Measurements from ENCODE around the gene SLBP. TPM values are rescaled to one million over a fixed set of nuclear protein-coding genes. Genes with fewer than 3 reads are reported as not detected.

The SLBP gene
- total RNA-seq, 1 experiment from 2014 or later = 98.3 TPM

GRCh38 chr4:1715002-1715758 lies 3.1 kb upstream of the SLBP start:
- Histone ChIP-seq H3K9ac (ENCODE audit: low read length) (no peak overlapping the region), H3K4me1 (ENCODE audit: insufficient read depth, low read length) (peaks cover 26% of the 10 kb centered on the region), H4K20me1 (ENCODE audit: low read length) (peaks cover 9% of the 10 kb centered on the region; the same call in 1 of the 2 replicates), H3K4me3 (ENCODE audit: low read length) (peak overlapping the region; percentile 96; the same call in 1 of the 2 replicates), H3K27ac (ENCODE audit: low read length) (no peak overlapping the region), H2AFZ (ENCODE audit: low read length) (no peak overlapping the region), H3K4me2 (ENCODE audit: low read length) (peak overlapping the region; percentile 86; the same call in 1 of the 2 replicates), H3F3A (ENCODE audit: low read length, unreplicated experiment) (no peaks in the 10 kb centered on the region), H3K9me2 (replicated peaks; ENCODE audit: low read length) (no peaks in the 10 kb centered on the region), H3K36me3 (ENCODE audit: low read depth, low read length) (peaks cover 3% of the 10 kb centered on the region; the same call in 1 of the 2 replicates), H3K79me2 (ENCODE audit: low read length) (peaks cover 89% of the 10 kb centered on the region), H3K9me3 (ENCODE audit: low read length) (no peaks in the 10 kb centered on the region), H3K27me3 (ENCODE audit: low read length) (no peaks in the 10 kb centered on the region)
- TF ChIP-seq EZH2 (IDR thresholded peaks at IDR 0.05; ENCODE audit: low read length, unreplicated experiment) (no peak), EZH2phosphoT487 (IDR thresholded peaks at IDR 0.05; ENCODE audit: borderline replicate concordance, low read length) (no peak)
- no peak for DNase-seq
- ATAC-seq = no peak
- POLR2A ChIA-PET (ENCODE audit: unreplicated experiment) = interaction anchor here (0.7 kb wide), 1 partner anchor 19 kb away, joined by 7 read pairs; no protein-coding TSS in a partner anchor
- no TSS peak for BruUV-seq (replicated peaks)
- intact Hi-C loops (cut with micrococcal nuclease) = no loop called here
- CTCF ChIA-PET = no interaction called here

DNA sequence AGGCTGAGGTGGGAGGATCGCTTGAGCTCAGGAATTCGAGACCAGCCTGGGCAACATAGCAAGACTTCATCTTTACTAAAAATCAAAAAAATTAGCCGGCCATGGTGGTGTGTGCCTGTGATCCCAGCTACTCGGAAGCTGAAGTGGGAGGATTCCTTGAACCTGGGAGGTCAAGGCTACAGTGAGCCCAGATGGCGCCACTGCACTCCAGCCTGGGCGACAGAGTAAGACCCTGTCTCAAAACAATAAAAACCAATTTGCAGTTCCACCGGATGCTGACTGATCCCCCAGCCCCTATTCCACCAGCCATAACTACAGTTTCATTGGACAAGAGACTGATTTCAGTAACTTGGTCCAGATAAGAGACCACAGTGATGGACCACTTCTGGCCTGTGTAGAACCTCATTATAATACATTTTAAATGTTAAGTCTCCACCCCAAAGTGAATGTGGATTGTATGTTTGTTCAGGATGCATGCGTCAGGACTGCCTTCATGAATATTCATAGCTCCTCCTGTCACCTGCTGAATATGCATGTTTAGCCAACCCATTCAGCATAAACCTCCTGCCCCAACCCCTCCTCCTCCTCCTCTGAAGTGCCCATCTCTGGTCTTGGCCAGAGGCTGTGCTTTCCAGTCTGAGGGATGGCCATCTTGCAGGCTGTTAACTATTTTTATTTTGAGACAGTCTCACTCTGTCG lies 2.3 kb upstream of the SLBP start:
- TF ChIP-seq EZH2phosphoT487 (IDR thresholded peaks at IDR 0.05; ENCODE audit: borderline replicate concordance, low read length) = no peak
- TF ChIP-seq EZH2 (IDR thresholded peaks at IDR 0.05; ENCODE audit: low read length, unreplicated experiment) = no peak
- no peak for TF ChIP-seq CTCF (conservative IDR thresholded peaks at IDR 0.05; ENCODE audit: low read depth, low read length)
- peaks cover 14% of the 10 kb centered on the region; the same call in 1 of the 2 replicates for H4K20me1 ChIP-seq (ENCODE audit: low read length)
- H3K36me3 ChIP-seq (ENCODE audit: low read depth, low read length) = peaks cover 7% of the 10 kb centered on the region; the same call in 1 of the 2 replicates
- peak overlapping the region; percentile 99; the same call in 1 of the 2 replicates for H3K9ac ChIP-seq (ENCODE audit: low read length)
- no peaks in the 10 kb centered on the region for H3K9me2 ChIP-seq (replicated peaks; ENCODE audit: low read length)
- peaks cover 23% of the 10 kb centered on the region for H3K4me1 ChIP-seq (ENCODE audit: insufficient read depth, low read length)
- intact Hi-C loops (cut with micrococcal nuclease) = no loop called here
- DNase-seq (peak; percentile 41), ATAC-seq (no peak)
- no TSS peak for BruUV-seq (replicated peaks)
- no peak overlapping the region for H3K27ac ChIP-seq (ENCODE audit: low read length)
- H3F3A ChIP-seq (ENCODE audit: low read length, unreplicated experiment) = no peaks in the 10 kb centered on the region
- peak overlapping the region; percentile 86 for H3K4me2 ChIP-seq (ENCODE audit: low read length)
- peak overlapping the region; percentile 96 for H3K4me3 ChIP-seq (ENCODE audit: low read length)
- peaks cover 89% of the 10 kb centered on the region for H3K79me2 ChIP-seq (ENCODE audit: low read length)
- CTCF ChIA-PET = interaction anchor here (0.5 to 1.0 kb wide), 2 partner anchors 21 to 37 kb away, joined by 3 to 5 read pairs; no protein-coding TSS in a partner anchor
- no peaks in the 10 kb centered on the region for H3K9me3 ChIP-seq (ENCODE audit: low read length)
- H2AFZ ChIP-seq (ENCODE audit: low read length) = no peak overlapping the region
- no peaks in the 10 kb centered on the region for H3K27me3 ChIP-seq (ENCODE audit: low read length)
- POLR2A ChIA-PET (ENCODE audit: unreplicated experiment) = interaction anchor here (0.7 kb wide), 1 partner anchor 18 kb away, joined by 7 read pairs; no protein-coding TSS in a partner anchor

DNA sequence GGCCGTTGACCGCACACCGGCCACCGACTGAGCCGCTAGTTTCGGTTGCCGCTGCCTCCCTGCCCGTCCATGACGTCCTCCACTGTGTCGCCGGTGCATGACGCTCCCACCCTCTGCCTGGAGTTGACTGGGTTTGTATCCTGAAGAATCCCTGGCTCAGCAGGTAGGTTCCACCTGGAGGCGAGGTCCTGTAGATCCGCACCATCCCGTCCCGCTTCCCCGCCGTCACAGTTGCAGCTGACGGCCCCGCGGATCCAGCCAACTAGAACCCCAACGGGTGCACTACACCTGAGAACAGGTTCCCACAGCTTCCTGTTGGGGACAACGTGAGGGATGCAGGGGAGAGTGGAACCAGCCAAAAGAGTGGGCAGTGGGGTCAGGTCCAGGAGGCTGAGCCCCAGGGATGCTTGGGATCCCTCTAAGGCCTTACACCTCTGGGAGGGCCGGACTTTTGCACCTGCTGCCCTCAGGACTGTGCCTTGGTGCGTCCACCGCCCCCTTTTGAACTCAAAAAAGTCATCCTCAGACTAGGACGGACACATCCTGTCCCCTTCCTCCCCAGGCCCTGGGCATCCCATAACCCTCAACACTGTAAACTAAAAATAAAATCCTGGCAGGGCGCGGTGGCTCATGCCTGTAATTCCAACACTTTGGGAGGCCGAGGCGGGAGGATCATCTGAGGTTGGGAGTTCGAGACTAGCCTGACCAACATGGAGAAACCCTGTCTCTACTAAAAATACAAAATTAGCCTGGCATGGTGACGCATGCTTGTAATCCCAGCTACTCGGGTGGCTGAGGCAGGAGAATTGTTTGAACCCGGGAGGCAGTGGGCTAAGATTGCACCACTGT lies 1.1 kb upstream of the SLBP start:
- H3K9me3 ChIP-seq (ENCODE audit: low read length) = no peaks in the 10 kb centered on the region
- peaks cover 24% of the 10 kb centered on the region; the same call in 1 of the 2 replicates for H4K20me1 ChIP-seq (ENCODE audit: low read length)
- ATAC-seq = peak; percentile 20
- peaks cover 26% of the 10 kb centered on the region for H3K4me1 ChIP-seq (ENCODE audit: insufficient read depth, low read length)
- peak overlapping the region; percentile 99 for H3K9ac ChIP-seq (ENCODE audit: low read length)
- H3K27ac ChIP-seq (ENCODE audit: low read length) = peak overlapping the region; percentile 95
- peak overlapping the region; percentile 60 for H2AFZ ChIP-seq (ENCODE audit: low read length)
- TSS peak; percentile 65 for BruUV-seq (replicated peaks)
- peak overlapping the region; percentile 96 for H3K4me3 ChIP-seq (ENCODE audit: low read length)
- intact Hi-C loops (cut with micrococcal nuclease) = no loop called here
- H3K9me2 ChIP-seq (replicated peaks; ENCODE audit: low read length) = no peaks in the 10 kb centered on the region
- peaks cover 7% of the 10 kb centered on the region; the same call in 1 of the 2 replicates for H3K36me3 ChIP-seq (ENCODE audit: low read depth, low read length)
- ChIA-PET POLR2A (ENCODE audit: unreplicated experiment) (no interaction called here), CTCF (no interaction called here)
- H3K79me2 ChIP-seq (ENCODE audit: low read length) = peaks cover 89% of the 10 kb centered on the region
- no peak for DNase-seq
- H3K27me3 ChIP-seq (ENCODE audit: low read length) = no peaks in the 10 kb centered on the region
- TF ChIP-seq EZH2 (IDR thresholded peaks at IDR 0.05; ENCODE audit: low read length, unreplicated experiment) (no peak), CTCF (conservative IDR thresholded peaks at IDR 0.05; ENCODE audit: low read depth, low read length) (no peak), EZH2phosphoT487 (IDR thresholded peaks at IDR 0.05; ENCODE audit: borderline replicate concordance, low read length) (no peak)
- peak overlapping the region; percentile 86 for H3K4me2 ChIP-seq (ENCODE audit: low read length)
- no peaks in the 10 kb centered on the region for H3F3A ChIP-seq (ENCODE audit: low read length, unreplicated experiment)
